C4-2B (cell line): ENCODE data around the gene OLFML2B.

Source experiments
- CTCF ChIP-seq: fragments of 450-650 bp; conservative IDR thresholded peaks from 2 replicates; pipeline ENCODE4 v1.5.1; 2017; ENCODE audit warnings: mild to moderate bottlenecking
- ZFX ChIP-seq: fragments of 450-650 bp; IDR thresholded peaks from 2 replicates; pipeline ENCODE4 v1.6.1; 2017

GRCh38 chr1:161954050-161954449 lies 69.6 kb downstream of the OLFML2B start:
- no peak for TF ChIP-seq CTCF
- no peak for TF ChIP-seq ZFX
